SK-N-SH (cell line): ENCODE measurements around the gene ALPK3. TPM values are rescaled to one million over a fixed set of nuclear protein-coding genes. Genes with fewer than 3 reads are reported as not detected.

Experiments used
- CTCF ChIA-PET: fragments of 300-600, 350-600 bp; formaldehyde crosslinking; extraction: SDS; loops from one replicate; lab custom pipeline; 2021; lab: Yijun Ruan, JAX
- POLR2A ChIA-PET: fragments of 350-600 bp; sonication (Branson Sonifier 250); formaldehyde crosslinking; extraction: SDS; loops from one replicate; lab custom pipeline; 2020; ENCODE audit warnings: antibody characterized with exemption, inconsistent platforms; lab: Yijun Ruan, JAX
- DNase-seq: peaks from one replicate; pipeline ENCODE4 v3.0.0; 2012
- H2AFZ ChIP-seq: fragments of 200-600 bp; sonication (generic); 2 replicates; pipeline ENCODE4 v1.8.1; 2016; ENCODE audit warnings: antibody characterized with exemption, mild to moderate bottlenecking, low read depth
- H3F3A ChIP-seq: fragments of 200-600 bp; sonication (generic); replicated peaks from 2 replicates; pipeline ENCODE3; 2016; ENCODE audit warnings: antibody characterized with exemption, mild to moderate bottlenecking; ENCODE audit not compliant: insufficient read depth
- H3K27ac ChIP-seq, 2 experiments: fragments of 200-500 bp in 1 of 2; fragments of 200-600 bp in 1 of 2; sonication (Bioruptor generic) in 1 of 2; sonication (generic), shearing (Covaris generic) in 1 of 2; 2 replicates each; pipeline versions ENCODE4 v1.5.1 to v1.6.1; 2014 to 2016; ENCODE audit warnings: low read depth in 2 of 2, inconsistent platforms in 1 of 2, low read length in 1 of 2, mild to moderate bottlenecking in 1 of 2, mixed read lengths in 1 of 2
- H3K27me3 ChIP-seq: fragments of 200-600 bp; sonication (generic), shearing (Covaris generic); 2 replicates; pipeline ENCODE4 v1.6.1; 2016; ENCODE audit warnings: mixed run types; ENCODE audit not compliant: insufficient read depth
- H3K36me3 ChIP-seq, 2 experiments: fragments of 200-500 bp in 1 of 2; fragments of 200-600 bp in 1 of 2; sonication (Bioruptor generic) in 1 of 2; sonication (generic) in 1 of 2; replicated peaks in 1 of 2; 2 replicates each; pipeline versions ENCODE3 to v1.5.1; 2014 to 2016; ENCODE audit warnings: low read length in 1 of 2, mild to moderate bottlenecking in 1 of 2; ENCODE audit not compliant: insufficient read depth in 2 of 2, control insufficient read depth in 1 of 2
- H3K4me1 ChIP-seq, 2 experiments: fragments of 200-500 bp in 1 of 2; fragments of 200-600 bp in 1 of 2; sonication (Bioruptor generic) in 1 of 2; sonication (generic), shearing (Covaris generic) in 1 of 2; 2 replicates each; pipeline versions ENCODE4 v1.5.1 to v1.6.1; 2014 to 2016; ENCODE audit warnings: low read depth in 1 of 2, low read length in 1 of 2, mixed run types in 1 of 2; ENCODE audit not compliant: insufficient read depth in 2 of 2, control insufficient read depth in 1 of 2
- H3K4me2 ChIP-seq: fragments of 200-600 bp; sonication (generic), shearing (Covaris generic); 2 replicates; pipeline ENCODE4 v1.6.1; 2017; ENCODE audit warnings: mixed run types
- H3K4me3 ChIP-seq, 2 experiments: fragments of 200-500 bp in 1 of 2; fragments of 200-600 bp in 1 of 2; sonication (Bioruptor generic) in 1 of 2; sonication (generic), shearing (Covaris generic) in 1 of 2; 2 replicates each; pipeline versions ENCODE4 v1.5.1 to v1.8.1; 2014 to 2016; ENCODE audit warnings: low read depth in 2 of 2, inconsistent platforms in 1 of 2, low read length in 1 of 2, mild to moderate bottlenecking in 1 of 2, mixed read lengths in 1 of 2, moderate library complexity in 1 of 2
- H3K79me2 ChIP-seq: fragments of 200-600 bp; sonication (generic); 2 replicates; pipeline ENCODE4 v1.8.1; 2017; ENCODE audit warnings: mild to moderate bottlenecking; ENCODE audit not compliant: insufficient read depth
- H3K9ac ChIP-seq: fragments of 200-600 bp; sonication (generic); 2 replicates; pipeline ENCODE4 v1.6.1; 2017; ENCODE audit warnings: mixed run types
- H3K9me2 ChIP-seq: fragments of 200-600 bp; sonication (generic); 2 replicates; pipeline ENCODE4 v1.6.1; 2017; ENCODE audit warnings: mixed run types
- H3K9me3 ChIP-seq: fragments of 200-600 bp; sonication (generic); 2 replicates; pipeline ENCODE4 v1.6.1; 2017; ENCODE audit warnings: mixed run types, mild to moderate bottlenecking, moderate library complexity
- H4K20me1 ChIP-seq: fragments of 200-600 bp; sonication (generic); 2 replicates; pipeline ENCODE4 v1.6.1; 2017; ENCODE audit warnings: mild to moderate bottlenecking, mixed run types; ENCODE audit not compliant: insufficient read depth
- CTCF ChIP-seq: fragments of 200-600 bp; sonication (generic); IDR thresholded peaks from 2 replicates; pipeline ENCODE4 v1.6.1; 2017; ENCODE audit warnings: antibody characterized with exemption, mild to moderate bottlenecking, moderate library complexity
- ELF1 ChIP-seq: IDR thresholded peaks from 2 replicates; pipeline ENCODE4 v1.4.0; 2012
- FOXM1 ChIP-seq: IDR thresholded peaks from 2 replicates; pipeline ENCODE4 v1.4.0; 2012; ENCODE audit warnings: low read depth, mild to moderate bottlenecking
- GABPA ChIP-seq: IDR thresholded peaks from 2 replicates; pipeline ENCODE4 v1.4.0; 2012; ENCODE audit warnings: low read depth, mild to moderate bottlenecking
- JUND ChIP-seq: IDR thresholded peaks from 2 replicates; pipeline ENCODE4 v1.4.0; 2012
- MXI1 ChIP-seq: IDR thresholded peaks from 2 replicates; pipeline ENCODE4 v1.6.1; 2012; ENCODE audit warnings: mild to moderate bottlenecking, low read depth, low read length, improper control_type of control experiment
- REST ChIP-seq: IDR thresholded peaks from 2 replicates; pipeline ENCODE4 v1.6.1; 2012; ENCODE audit warnings: mild to moderate bottlenecking, low read depth, low read length, moderate library complexity
- RFX5 ChIP-seq: IDR thresholded peaks from 2 replicates; pipeline ENCODE4 v1.6.1; 2012; ENCODE audit warnings: mild to moderate bottlenecking, improper control_type of control experiment, low read length
- RXRA ChIP-seq: IDR thresholded peaks from 2 replicates; pipeline ENCODE4 v1.4.0; 2012; ENCODE audit warnings: low read depth, mild to moderate bottlenecking, borderline replicate concordance
- SMC3 ChIP-seq: IDR thresholded peaks from 2 replicates; pipeline ENCODE4 v1.6.1; 2012; ENCODE audit warnings: low read depth, low read length, improper control_type of control experiment
- TAF1 ChIP-seq: IDR thresholded peaks from 2 replicates; pipeline ENCODE4 v1.6.1; 2012; ENCODE audit warnings: low read depth, mild to moderate bottlenecking, low read length, moderate library complexity, borderline replicate concordance
- TEAD4 ChIP-seq: IDR thresholded peaks from 2 replicates; pipeline ENCODE4 v1.4.0; 2012; ENCODE audit warnings: mild to moderate bottlenecking, borderline replicate concordance; ENCODE audit not compliant: insufficient read depth
- USF1 ChIP-seq: IDR thresholded peaks from 2 replicates; pipeline ENCODE4 v1.4.0; 2012; ENCODE audit warnings: low read depth, borderline replicate concordance
- USF2 ChIP-seq: fragments of 150-350 bp; IDR thresholded peaks from 2 replicates; pipeline ENCODE4 v1.6.1; 2017; ENCODE audit warnings: antibody characterized with exemption, low read length, low read depth, borderline replicate concordance
- WGBS: methylation state at CpG from one replicate; pipeline ENCODE4 v1.1.6; 2017; ENCODE audit warnings: low lambda C conversion rate; 5-methylcytosine and 5-hydroxymethylcytosine counted together
- polyA plus RNA-seq, 3 experiments: library from polyadenylated mRNA; depleted of rRNA; stranded (reverse); fragments of >200 nt; gene quantifications; 2 replicates each; pipeline ENCODE4 v1.2.3, GENCODE V29; 2012

ALPK3 gene
- polyA plus RNA-seq, 1 of the 3 experiments (the other 2 are of a cell fraction), result 0.16 TPM

- ChIA-PET POLR2A (no interaction called here), CTCF (interaction anchor here (0.6 kb wide), 1 partner anchor 27 kb away, joined by 3 read pairs; no protein-coding TSS in a partner anchor)
- 95% methylated on average over 13 of the region's 14 CpGs for WGBS
- Histone ChIP-seq H3K4me3 (no peak overlapping the region), H3K27me3 (no peaks in the 10 kb centered on the region), H4K20me1 (no peaks in the 10 kb centered on the region), H3K27ac (no peak overlapping the region), H3K36me3 (no peaks in the 10 kb centered on the region), H3K9me3 (no peaks in the 10 kb centered on the region), H3K4me1 (peaks cover 0 to 6% of the 10 kb centered on the region in 2 experiments; a peak in 1 of 4 replicates), H3K4me2 (no peak overlapping the region), H3F3A (no peaks in the 10 kb centered on the region), H3K9ac (no peak overlapping the region), H3K9me2 (no peaks in the 10 kb centered on the region), H3K79me2 (no peaks in the 10 kb centered on the region), H2AFZ (no peak overlapping the region)
- no peak for DNase-seq
- no peak for TF ChIP-seq MXI1
- no peak for TF ChIP-seq FOXM1
- no peak for TF ChIP-seq RFX5
- TF ChIP-seq RXRA, result no peak
- no peak for TF ChIP-seq TAF1
- no peak for TF ChIP-seq ELF1
- no peak for TF ChIP-seq JUND
- no peak for TF ChIP-seq USF1
- no peak for TF ChIP-seq TEAD4
- TF ChIP-seq GABPA, result no peak
- no peak for TF ChIP-seq CTCF
- TF ChIP-seq REST, result no peak
- TF ChIP-seq USF2, result no peak
- TF ChIP-seq SMC3, result no peak
Measured at GRCh38 chr15:84886211-84886983, 69.2 kb downstream of the ALPK3 start.
